HEK293 (cell line): ENCODE results near the gene SLC9C1.

Experiments used
- CTCF ChIA-PET: fragments of 350-600 bp; formaldehyde crosslinking; extraction: SDS; loops from one replicate; lab custom pipeline; 2021; ENCODE audit warnings: antibody characterized with exemption; lab: Yijun Ruan, JAX
- POLR2A ChIA-PET: fragments of 300-600 bp; formaldehyde crosslinking; extraction: SDS; loops from one replicate; lab custom pipeline; 2020; ENCODE audit warnings: antibody characterized with exemption, inconsistent platforms; lab: Yijun Ruan, JAX
- H3K27ac ChIP-seq: fragments of 200-500 bp; sonication (Bioruptor generic); 2 replicates; pipeline ENCODE4 v1.5.1; 2014; ENCODE audit warnings: low read depth, low read length, control low read depth, inconsistent platforms; ENCODE audit errors: extremely low read depth
- H3K36me3 ChIP-seq, 2 experiments: fragments of 200-500 bp in 1 of 2; sonication (Bioruptor generic) in 1 of 2; 1 replicate in 1 of 2; 2 replicates in 1 of 2; pipeline ENCODE4 v1.5.1; 2014 to 2017; ENCODE audit warnings: inconsistent platforms in 2 of 2, low read length in 2 of 2; ENCODE audit not compliant: control insufficient read depth in 2 of 2, insufficient read depth in 1 of 2
- H3K4me1 ChIP-seq: fragments of 200-500 bp; sonication (Bioruptor generic); 2 replicates; pipeline ENCODE4 v1.5.1; 2014; ENCODE audit warnings: mild to moderate bottlenecking, low read length, inconsistent platforms; ENCODE audit not compliant: control insufficient read depth, insufficient read depth
- H3K4me3 ChIP-seq: 2 replicates; pipeline ENCODE4 v1.5.1; 2011; ENCODE audit warnings: low read depth, mild to moderate bottlenecking, control low read depth, low read length, moderate library complexity
- H3K9me3 ChIP-seq: fragments of 200-500 bp; sonication (Bioruptor generic); 2 replicates; pipeline ENCODE4 v1.5.1; 2014; ENCODE audit warnings: low read depth, low read length, inconsistent platforms; ENCODE audit not compliant: control insufficient read depth, insufficient read depth
- KLF1 ChIP-seq: fragments of 450-650 bp; formaldehyde crosslinking; IDR thresholded peaks from 2 replicates; pipeline ENCODE4 v1.5.1; 2016; ENCODE audit warnings: missing biosample characterization, missing genetic modification characterization
- TRIM28 ChIP-seq: IDR thresholded peaks from 2 replicates; pipeline ENCODE4 v1.6.1; 2011; ENCODE audit warnings: low read length, control low read depth, borderline replicate concordance
- YY2 ChIP-seq: fragments of 450-650 bp; formaldehyde crosslinking; IDR thresholded peaks from 2 replicates; pipeline ENCODE4 v1.5.1; 2016; ENCODE audit warnings: missing biosample characterization, missing genetic modification characterization
- ZBTB21 ChIP-seq: fragments of 450-650 bp; formaldehyde crosslinking; IDR thresholded peaks from 2 replicates; pipeline ENCODE4 v1.5.1; 2017; ENCODE audit warnings: missing biosample characterization, missing genetic modification characterization
- ZBTB6 ChIP-seq: fragments of 450-650 bp; formaldehyde crosslinking; IDR thresholded peaks from 2 replicates; pipeline ENCODE4 v1.5.1; 2017; ENCODE audit warnings: missing biosample characterization, missing genetic modification characterization
- ZEB2 ChIP-seq: fragments of 450-650 bp; formaldehyde crosslinking; IDR thresholded peaks from 2 replicates; pipeline ENCODE4 v1.5.1; 2016; ENCODE audit warnings: missing biosample characterization, missing genetic modification characterization
- ZFHX2 ChIP-seq: fragments of 450-650 bp; formaldehyde crosslinking; conservative IDR thresholded peaks from 2 replicates; pipeline ENCODE4 v1.5.1; 2016; ENCODE audit warnings: missing biosample characterization, missing genetic modification characterization
- ZNF223 ChIP-seq: fragments of 450-650 bp; formaldehyde crosslinking; IDR thresholded peaks from 2 replicates; pipeline ENCODE4 v1.5.1; 2016; ENCODE audit warnings: missing biosample characterization, missing genetic modification characterization
- ZNF302 ChIP-seq: fragments of 450-650 bp; formaldehyde crosslinking; IDR thresholded peaks from 2 replicates; pipeline ENCODE4 v1.5.1; 2016; ENCODE audit warnings: missing biosample characterization, missing genetic modification characterization, low read depth
- ZNF354C ChIP-seq: fragments of 450-650 bp; formaldehyde crosslinking; IDR thresholded peaks from 2 replicates; pipeline ENCODE4 v1.5.1; 2016; ENCODE audit warnings: missing biosample characterization, missing genetic modification characterization, low read depth, borderline replicate concordance
- ZNF433 ChIP-seq: fragments of 450-650 bp; formaldehyde crosslinking; IDR thresholded peaks from 2 replicates; pipeline ENCODE4 v1.5.1; 2016; ENCODE audit warnings: missing biosample characterization, missing genetic modification characterization, low read depth
- ZNF548 ChIP-seq: fragments of 450-650 bp; formaldehyde crosslinking; IDR thresholded peaks from 2 replicates; pipeline ENCODE4 v1.5.1; 2016; ENCODE audit warnings: missing biosample characterization, missing genetic modification characterization
- ZNF549 ChIP-seq: fragments of 450-650 bp; IDR thresholded peaks from 2 replicates; pipeline ENCODE4 v1.5.1; 2018; ENCODE audit warnings: missing biosample characterization, missing genetic modification characterization, mild to moderate bottlenecking, inconsistent platforms, moderate library complexity
- ZNF558 ChIP-seq: fragments of 450-650 bp; formaldehyde crosslinking; IDR thresholded peaks from 2 replicates; pipeline ENCODE4 v1.5.1; 2016; ENCODE audit warnings: missing biosample characterization, missing genetic modification characterization
- ZNF585B ChIP-seq: fragments of 450-650 bp; formaldehyde crosslinking; IDR thresholded peaks from 2 replicates; pipeline ENCODE4 v1.5.1; 2016; ENCODE audit warnings: missing biosample characterization, missing genetic modification characterization
- ZNF707 ChIP-seq: fragments of 450-650 bp; formaldehyde crosslinking; IDR thresholded peaks from 2 replicates; pipeline ENCODE4 v1.5.1; 2016; ENCODE audit warnings: missing biosample characterization, missing genetic modification characterization
- ZNF785 ChIP-seq: fragments of 450-650 bp; formaldehyde crosslinking; IDR thresholded peaks from 2 replicates; pipeline ENCODE4 v1.5.1; 2016; ENCODE audit warnings: missing biosample characterization, missing genetic modification characterization
- TF ChIP-seq, protein P1 (sequence below): fragments of 450-650 bp; formaldehyde crosslinking; IDR thresholded peaks from 2 replicates; pipeline ENCODE4; 2016; ENCODE audit warnings: missing biosample characterization, missing genetic modification characterization
- TF ChIP-seq, protein P2 (sequence below): fragments of 450-650 bp; formaldehyde crosslinking; IDR thresholded peaks from 2 replicates; pipeline ENCODE4 v1.5.1; 2016; ENCODE audit warnings: missing biosample characterization, missing genetic modification characterization
- TF ChIP-seq, protein P3 (sequence below): fragments of 450-650 bp; formaldehyde crosslinking; IDR thresholded peaks from 2 replicates; pipeline ENCODE4 v1.5.1; 2016; ENCODE audit warnings: missing biosample characterization, missing genetic modification characterization
- TF ChIP-seq, protein P4 (sequence below): fragments of 450-650 bp; formaldehyde crosslinking; IDR thresholded peaks from 2 replicates; pipeline ENCODE4 v1.5.1; 2016; ENCODE audit warnings: missing biosample characterization, missing genetic modification characterization
- TF ChIP-seq, protein P5 (sequence below): fragments of 450-650 bp; formaldehyde crosslinking; IDR thresholded peaks from 2 replicates; pipeline ENCODE4 v1.5.1; 2016; ENCODE audit warnings: missing biosample characterization, missing genetic modification characterization, borderline replicate concordance

SLC9C1 gene

GRCh38 chr3:112307557-112307956 lies 13.5 kb upstream of the SLC9C1 start:
- Histone ChIP-seq H3K36me3 (no peaks in the 10 kb centered on the region), H3K9me3 (no peaks in the 10 kb centered on the region), H3K4me3 (no peak overlapping the region), H3K4me1 (no peaks in the 10 kb centered on the region), H3K27ac (no peak overlapping the region)
- POLR2A ChIA-PET = no interaction called here
- no peak for TF ChIP-seq ZNF433
- TF ChIP-seq ZBTB6 = no peak
- TF ChIP-seq ZEB2 (tag by site-specific recombination) = no peak
- no peak for TF ChIP-seq KLF1 (tag by site-specific recombination)
- TF ChIP-seq, protein P1, sequence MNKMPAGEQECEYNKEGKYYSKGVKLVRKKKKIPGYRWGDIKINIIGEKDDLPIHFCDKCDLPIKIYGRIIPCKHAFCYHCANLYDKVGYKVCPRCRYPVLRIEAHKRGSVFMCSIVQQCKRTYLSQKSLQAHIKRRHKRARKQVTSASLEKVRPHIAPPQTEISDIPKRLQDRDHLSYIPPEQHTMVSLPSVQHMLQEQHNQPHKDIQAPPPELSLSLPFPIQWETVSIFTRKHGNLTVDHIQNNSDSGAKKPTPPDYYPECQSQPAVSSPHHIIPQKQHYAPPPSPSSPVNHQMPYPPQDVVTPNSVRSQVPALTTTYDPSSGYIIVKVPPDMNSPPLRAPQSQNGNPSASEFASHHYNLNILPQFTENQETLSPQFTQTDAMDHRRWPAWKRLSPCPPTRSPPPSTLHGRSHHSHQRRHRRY (tag by site-specific recombination) = no peak
- TF ChIP-seq, protein P2, sequence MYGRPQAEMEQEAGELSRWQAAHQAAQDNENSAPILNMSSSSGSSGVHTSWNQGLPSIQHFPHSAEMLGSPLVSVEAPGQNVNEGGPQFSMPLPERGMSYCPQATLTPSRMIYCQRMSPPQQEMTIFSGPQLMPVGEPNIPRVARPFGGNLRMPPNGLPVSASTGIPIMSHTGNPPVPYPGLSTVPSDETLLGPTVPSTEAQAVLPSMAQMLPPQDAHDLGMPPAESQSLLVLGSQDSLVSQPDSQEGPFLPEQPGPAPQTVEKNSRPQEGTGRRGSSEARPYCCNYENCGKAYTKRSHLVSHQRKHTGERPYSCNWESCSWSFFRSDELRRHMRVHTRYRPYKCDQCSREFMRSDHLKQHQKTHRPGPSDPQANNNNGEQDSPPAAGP (tag by site-specific recombination) = no peak
- TF ChIP-seq ZBTB21 (tag by site-specific recombination) = no peak
- TF ChIP-seq, protein P3, sequence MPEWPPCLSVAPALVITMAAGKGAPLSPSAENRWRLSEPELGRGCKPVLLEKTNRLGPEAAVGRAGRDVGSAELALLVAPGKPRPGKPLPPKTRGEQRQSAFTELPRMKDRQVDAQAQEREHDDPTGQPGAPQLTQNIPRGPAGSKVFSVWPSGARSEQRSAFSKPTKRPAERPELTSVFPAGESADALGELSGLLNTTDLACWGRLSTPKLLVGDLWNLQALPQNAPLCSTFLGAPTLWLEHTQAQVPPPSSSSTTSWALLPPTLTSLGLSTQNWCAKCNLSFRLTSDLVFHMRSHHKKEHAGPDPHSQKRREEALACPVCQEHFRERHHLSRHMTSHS (tag by site-specific recombination) = no peak
- TF ChIP-seq ZNF558 = no peak
- TF ChIP-seq, all 188 proteins: peak for 0
- CTCF ChIA-PET = no interaction called here

GRCh38 chr3:112306825-112307224 lies 12.8 kb upstream of the SLC9C1 start:
- Histone ChIP-seq H3K4me1 (no peaks in the 10 kb centered on the region), H3K4me3 (no peak overlapping the region), H3K27ac (no peak overlapping the region), H3K36me3 (no peaks in the 10 kb centered on the region)
- CTCF ChIA-PET = no interaction called here
- TF ChIP-seq ZNF302 (tag by site-specific recombination) = no peak
- TF ChIP-seq YY2 = no peak
- no peak for TF ChIP-seq ZFHX2
- TF ChIP-seq ZNF585B = no peak
- TF ChIP-seq, protein P4, sequence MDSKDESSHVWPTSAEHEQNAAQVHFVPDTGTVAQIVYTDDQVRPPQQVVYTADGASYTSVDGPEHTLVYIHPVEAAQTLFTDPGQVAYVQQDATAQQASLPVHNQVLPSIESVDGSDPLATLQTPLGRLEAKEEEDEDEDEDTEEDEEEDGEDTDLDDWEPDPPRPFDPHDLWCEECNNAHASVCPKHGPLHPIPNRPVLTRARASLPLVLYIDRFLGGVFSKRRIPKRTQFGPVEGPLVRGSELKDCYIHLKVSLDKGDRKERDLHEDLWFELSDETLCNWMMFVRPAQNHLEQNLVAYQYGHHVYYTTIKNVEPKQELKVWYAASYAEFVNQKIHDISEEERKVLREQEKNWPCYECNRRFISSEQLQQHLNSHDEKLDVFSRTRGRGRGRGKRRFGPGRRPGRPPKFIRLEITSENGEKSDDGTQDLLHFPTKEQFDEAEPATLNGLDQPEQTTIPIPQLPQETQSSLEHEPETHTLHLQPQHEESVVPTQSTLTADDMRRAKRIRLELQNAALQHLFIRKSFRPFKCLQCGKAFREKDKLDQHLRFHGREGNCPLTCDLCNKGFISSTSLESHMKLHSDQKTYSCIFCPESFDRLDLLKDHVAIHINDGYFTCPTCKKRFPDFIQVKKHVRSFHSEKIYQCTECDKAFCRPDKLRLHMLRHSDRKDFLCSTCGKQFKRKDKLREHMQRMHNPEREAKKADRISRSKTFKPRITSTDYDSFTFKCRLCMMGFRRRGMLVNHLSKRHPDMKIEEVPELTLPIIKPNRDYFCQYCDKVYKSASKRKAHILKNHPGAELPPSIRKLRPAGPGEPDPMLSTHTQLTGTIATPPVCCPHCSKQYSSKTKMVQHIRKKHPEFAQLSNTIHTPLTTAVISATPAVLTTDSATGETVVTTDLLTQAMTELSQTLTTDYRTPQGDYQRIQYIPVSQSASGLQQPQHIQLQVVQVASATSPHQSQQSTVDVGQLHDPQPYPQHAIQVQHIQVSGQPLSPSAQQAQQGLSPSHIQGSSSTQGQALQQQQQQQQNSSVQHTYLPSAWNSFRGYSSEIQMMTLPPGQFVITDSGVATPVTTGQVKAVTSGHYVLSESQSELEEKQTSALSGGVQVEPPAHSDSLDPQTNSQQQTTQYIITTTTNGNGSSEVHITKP (tag by site-specific recombination) = no peak
- TF ChIP-seq ZNF549 (tag by site-specific recombination) = no peak
- TF ChIP-seq ZNF785 = no peak
- TF ChIP-seq TRIM28 = no peak
- no peak for TF ChIP-seq ZNF707
- no peak for TF ChIP-seq ZNF548
- TF ChIP-seq ZNF558 = no peak
- TF ChIP-seq, protein P5, sequence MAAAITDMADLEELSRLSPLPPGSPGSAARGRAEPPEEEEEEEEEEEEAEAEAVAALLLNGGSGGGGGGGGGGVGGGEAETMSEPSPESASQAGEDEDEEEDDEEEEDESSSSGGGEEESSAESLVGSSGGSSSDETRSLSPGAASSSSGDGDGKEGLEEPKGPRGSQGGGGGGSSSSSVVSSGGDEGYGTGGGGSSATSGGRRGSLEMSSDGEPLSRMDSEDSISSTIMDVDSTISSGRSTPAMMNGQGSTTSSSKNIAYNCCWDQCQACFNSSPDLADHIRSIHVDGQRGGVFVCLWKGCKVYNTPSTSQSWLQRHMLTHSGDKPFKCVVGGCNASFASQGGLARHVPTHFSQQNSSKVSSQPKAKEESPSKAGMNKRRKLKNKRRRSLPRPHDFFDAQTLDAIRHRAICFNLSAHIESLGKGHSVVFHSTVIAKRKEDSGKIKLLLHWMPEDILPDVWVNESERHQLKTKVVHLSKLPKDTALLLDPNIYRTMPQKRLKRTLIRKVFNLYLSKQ = no peak
- no peak for TF ChIP-seq ZNF223 (tag by site-specific recombination)
- no peak for TF ChIP-seq ZNF354C (tag by site-specific recombination)
- TF ChIP-seq, all 188 proteins: peak for 0
- H3K9me3 ChIP-seq = no peaks in the 10 kb centered on the region
- POLR2A ChIA-PET = no interaction called here
